SJCRH30 (cell line): ENCODE measurements around the gene IL10RB. TPM values are rescaled to one million over a fixed set of nuclear protein-coding genes. Genes with fewer than 3 reads are reported as not detected.
"Not testable (repeated sequence)": the region's sequence is repeated elsewhere in the genome, so short reads cannot be mapped to it uniquely, and the experiment has no call there.

Source experiments
- DNase-seq, 2 experiments: peaks; one replicate each; pipeline ENCODE4 v3.0.0-alpha.2; 2015 to 2020
- H3K27ac ChIP-seq: fragments of 250-450 bp; sonication (Bioruptor Pico); 2 replicates; pipeline ENCODE4 v1.5.1; 2020; ENCODE audit warnings: mild to moderate bottlenecking, moderate library complexity
- H3K27me3 ChIP-seq: fragments of 250-450 bp; sonication (Bioruptor Pico); 2 replicates; pipeline ENCODE4 v1.5.1; 2020; ENCODE audit warnings: mild to moderate bottlenecking, moderate library complexity
- H3K36me3 ChIP-seq: fragments of 250-450 bp; sonication (Bioruptor Pico); 2 replicates; pipeline ENCODE4 v1.5.1; 2020; ENCODE audit warnings: mild to moderate bottlenecking, moderate library complexity
- H3K4me1 ChIP-seq: fragments of 250-450 bp; sonication (Bioruptor Pico); 2 replicates; pipeline ENCODE4 v1.5.1; 2020; ENCODE audit warnings: mild to moderate bottlenecking, moderate library complexity
- H3K4me3 ChIP-seq: fragments of 250-450 bp; sonication (Bioruptor Pico); 2 replicates; pipeline ENCODE4 v1.5.1; 2020; ENCODE audit warnings: mild to moderate bottlenecking, moderate library complexity
- H3K9me3 ChIP-seq: fragments of 250-450 bp; sonication (Bioruptor Pico); replicated peaks from 2 replicates; pipeline ENCODE4 v1.5.1; 2020; ENCODE audit warnings: mild to moderate bottlenecking, moderate library complexity
- total RNA-seq: library from RNA; depleted of rRNA; stranded (reverse); fragments of >200 nt; shearing (Covaris generic); gene quantifications from 2 replicates; pipeline ENCODE4 v1.2.3, GENCODE V29; 2014; rRNA removed

IL10RB gene
- 7.0 and 8.8 TPM in 2 replicates for total RNA-seq

DNA sequence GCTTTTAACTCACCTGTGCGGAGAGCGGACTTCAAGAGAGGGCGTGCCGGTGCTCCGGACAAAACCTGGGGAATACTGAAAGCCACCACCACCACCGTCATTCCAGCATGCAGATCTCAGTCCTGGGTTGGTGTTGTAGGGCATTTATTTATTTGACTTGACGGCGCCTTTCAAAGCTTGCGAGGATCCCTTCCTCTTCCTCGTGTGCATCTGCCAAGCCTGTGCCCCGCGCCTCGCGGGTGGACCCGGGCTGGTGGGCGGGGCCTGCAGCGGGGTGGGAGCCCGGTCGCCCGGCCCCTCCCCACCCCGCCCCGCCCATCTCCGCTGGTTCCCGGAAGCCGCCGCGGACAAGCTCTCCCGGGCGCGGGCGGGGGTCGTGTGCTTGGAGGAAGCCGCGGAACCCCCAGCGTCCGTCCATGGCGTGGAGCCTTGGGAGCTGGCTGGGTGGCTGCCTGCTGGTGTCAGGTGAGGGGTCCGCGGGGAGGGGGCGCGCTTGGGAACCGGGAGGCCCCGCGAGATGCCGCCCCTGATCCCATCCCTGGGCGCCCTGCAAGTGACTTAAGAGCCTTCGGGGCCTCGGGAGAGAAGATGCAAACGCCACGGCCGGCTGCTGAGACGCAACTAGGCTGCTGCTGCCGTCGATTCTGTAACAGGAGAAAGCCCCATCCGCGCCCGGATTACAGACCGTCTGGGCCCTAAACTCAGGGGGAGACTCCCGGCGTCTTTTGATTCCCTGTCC is at the start of gene IL10RB:
TSS of gene IL10RB (plus strand) at position 318 of the 739 bp plus-strand sequence. CDS start at position 417, 99 bp downstream.
- Histone ChIP-seq H3K4me3 (peak within 1 kb of the TSS; percentile 79), H3K36me3 (peaks cover 3% of the 10 kb centered on the region), H3K9me3 (no peaks in the 10 kb centered on the region), H3K27ac (peak within 1 kb of the TSS; percentile 52), H3K27me3 (no peaks in the 10 kb centered on the region), H3K4me1 (peaks cover 14% of the 10 kb centered on the region)
- peak; percentile 62 to 76 for DNase-seq

DNA sequence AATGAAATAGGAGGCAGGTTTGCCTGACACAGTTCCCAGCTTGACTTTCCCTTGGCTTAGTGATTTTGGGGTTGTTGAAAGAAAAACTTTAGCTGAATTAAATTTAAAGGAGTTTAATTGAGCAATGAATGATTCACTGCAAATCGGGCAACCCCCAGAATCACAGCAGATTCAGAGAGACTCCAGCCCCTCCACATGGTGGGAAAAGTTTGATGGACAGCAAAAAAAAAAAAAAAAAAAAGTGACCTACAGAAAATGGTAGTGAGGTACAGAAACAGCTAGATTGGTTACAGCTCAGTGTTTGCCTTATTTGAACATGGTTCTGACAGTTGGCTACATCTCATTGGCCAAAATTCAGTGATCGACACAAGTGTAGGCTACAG is 49.0 kb upstream of the IL10RB start:
- H3K27me3 ChIP-seq = no peaks in the 10 kb centered on the region
- peaks cover 37% of the 10 kb centered on the region for H3K4me1 ChIP-seq
- no peaks in the 10 kb centered on the region for H3K9me3 ChIP-seq
- no peak overlapping the region for H3K27ac ChIP-seq
- no peaks in the 10 kb centered on the region for H3K36me3 ChIP-seq
- no peak overlapping the region for H3K4me3 ChIP-seq
- DNase-seq = no peak

DNA sequence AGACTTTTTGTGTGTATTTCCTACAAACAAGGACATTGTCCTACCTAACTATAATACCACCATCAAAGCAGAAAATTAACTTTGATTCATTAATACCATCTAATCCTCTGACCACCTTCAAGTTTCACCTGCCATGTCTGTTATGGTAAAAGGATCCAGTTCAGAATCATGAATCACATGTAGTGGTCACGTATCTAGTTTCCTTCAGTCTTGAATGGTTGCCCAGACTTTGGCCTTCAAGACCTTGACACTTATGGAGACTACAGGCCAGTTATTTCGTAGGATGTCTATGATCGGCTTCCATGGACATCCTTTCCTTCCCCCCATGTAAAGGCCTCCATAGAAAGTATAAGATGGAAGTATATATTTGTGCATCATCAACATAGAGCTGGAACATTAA is 46.9 kb upstream of the IL10RB start:
- DNase-seq = no peak
- Histone ChIP-seq H3K9me3 (no peaks in the 10 kb centered on the region), H3K27ac (no peak overlapping the region), H3K27me3 (no peaks in the 10 kb centered on the region), H3K4me1 (peaks cover 26% of the 10 kb centered on the region), H3K36me3 (no peaks in the 10 kb centered on the region), H3K4me3 (no peak overlapping the region)

DNA sequence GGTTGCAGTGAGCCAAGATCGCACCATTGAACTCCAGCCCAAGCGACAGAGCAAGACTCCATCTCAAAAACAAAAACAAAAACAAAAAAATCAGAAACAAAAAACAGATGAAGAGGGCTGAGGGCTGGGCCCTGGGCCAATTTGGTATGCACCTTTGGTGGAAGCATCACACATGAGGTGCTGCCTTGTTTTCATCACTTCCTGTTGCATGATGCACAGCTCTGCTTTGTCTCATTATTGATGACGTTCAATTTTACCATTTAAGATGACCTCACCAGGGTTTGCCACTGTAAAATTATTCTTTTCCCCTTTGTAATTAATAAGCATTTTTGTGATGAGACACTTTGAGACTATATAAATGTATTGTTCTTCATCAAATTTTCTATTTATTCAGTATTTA is 46.2 kb upstream of the IL10RB start:
- H3K36me3 ChIP-seq = no peaks in the 10 kb centered on the region
- H3K4me1 ChIP-seq = peaks cover 26% of the 10 kb centered on the region
- DNase-seq = no peak
- H3K27me3 ChIP-seq = no peaks in the 10 kb centered on the region
- H3K9me3 ChIP-seq = no peaks in the 10 kb centered on the region
- no peak overlapping the region for H3K27ac ChIP-seq
- H3K4me3 ChIP-seq = no peak overlapping the region

DNA sequence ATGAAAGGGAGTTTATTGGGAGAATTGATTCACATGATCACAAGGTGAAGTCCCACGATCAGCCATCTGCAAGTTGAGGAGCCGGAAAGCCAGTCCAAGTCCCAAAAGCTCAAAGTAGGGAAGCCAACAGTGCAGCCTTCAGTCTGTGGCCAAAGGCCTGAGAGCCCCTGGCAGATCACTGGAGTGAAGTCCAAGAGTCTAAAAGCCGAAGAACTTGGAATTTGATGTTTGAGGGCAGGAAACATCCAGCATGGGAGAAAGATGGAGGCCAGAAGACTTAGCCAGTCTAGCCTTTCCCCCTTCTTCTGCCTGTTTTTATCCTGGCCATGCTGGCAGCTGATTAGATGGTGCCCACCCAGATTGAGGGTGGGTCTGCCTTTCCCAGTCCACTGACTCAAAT is 40.8 kb upstream of the IL10RB start:
- DNase-seq, H3K27ac ChIP-seq, H3K36me3 ChIP-seq, H3K27me3 ChIP-seq, H3K9me3 ChIP-seq, H3K4me3 ChIP-seq: not testable (repeated sequence)
- peaks cover 27% of the 10 kb centered on the region for H3K4me1 ChIP-seq

DNA sequence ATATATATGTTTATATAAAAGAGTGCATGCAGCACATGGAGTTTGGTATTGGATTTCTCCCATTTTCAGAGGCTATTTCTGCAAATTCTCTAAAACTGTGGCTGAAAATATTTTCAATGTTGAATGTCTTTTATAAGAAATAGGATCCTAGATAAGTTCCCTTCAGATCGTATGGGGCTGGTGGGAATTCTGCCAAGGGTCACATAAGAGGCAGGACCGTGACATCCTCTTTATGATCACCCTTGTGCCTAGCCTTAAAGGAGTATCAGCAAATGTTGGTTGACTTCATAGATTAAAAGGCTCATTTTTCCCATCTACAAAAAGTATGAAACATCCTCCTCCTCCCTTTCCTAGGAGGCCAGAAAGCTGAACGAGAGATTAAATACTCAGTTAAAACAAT is 37.7 kb upstream of the IL10RB start:
- H3K9me3 ChIP-seq = no peaks in the 10 kb centered on the region
- no peaks in the 10 kb centered on the region for H3K27me3 ChIP-seq
- peaks cover 3% of the 10 kb centered on the region; the same call in 1 of the 2 replicates for H3K36me3 ChIP-seq
- H3K4me3 ChIP-seq = peak overlapping the region; percentile 99; the same call in 1 of the 2 replicates
- peak overlapping the region; percentile 90 for H3K27ac ChIP-seq
- peaks cover 32% of the 10 kb centered on the region for H3K4me1 ChIP-seq
- peak; percentile 52 to 71 for DNase-seq

DNA sequence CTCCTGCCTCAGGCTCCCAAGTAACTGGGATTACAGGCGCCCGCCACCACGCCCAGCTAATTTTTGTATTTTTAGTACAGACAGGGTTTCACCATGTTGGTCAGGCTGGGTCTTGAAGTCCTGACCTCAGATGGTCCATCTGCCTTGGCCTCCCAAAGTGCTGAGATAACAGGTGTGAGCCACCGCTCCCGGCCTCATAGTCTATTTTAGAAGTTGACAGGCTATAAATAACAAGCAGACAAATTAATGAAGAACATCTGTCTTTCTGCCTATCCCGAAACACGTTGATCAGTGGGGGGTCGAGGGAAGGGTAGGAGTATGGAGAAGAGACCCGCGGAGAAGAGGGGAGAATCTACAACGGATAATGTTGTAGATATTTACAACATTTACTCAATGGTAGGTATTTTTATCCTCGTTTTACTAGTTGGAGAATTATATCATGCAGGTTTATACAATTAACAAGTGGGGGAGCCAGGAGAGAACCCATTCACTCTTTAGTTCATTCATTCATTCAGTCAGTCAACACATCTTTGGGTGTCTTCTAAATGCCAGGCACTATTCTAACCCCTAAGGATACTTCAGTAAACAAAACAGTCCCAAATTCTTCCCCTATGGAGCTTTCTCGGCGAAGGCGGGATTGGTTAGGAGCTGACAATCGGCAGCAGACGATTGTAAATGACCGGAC is 36.9 kb upstream of the IL10RB start:
- H3K27ac ChIP-seq = peak overlapping the region; percentile 90

DNA sequence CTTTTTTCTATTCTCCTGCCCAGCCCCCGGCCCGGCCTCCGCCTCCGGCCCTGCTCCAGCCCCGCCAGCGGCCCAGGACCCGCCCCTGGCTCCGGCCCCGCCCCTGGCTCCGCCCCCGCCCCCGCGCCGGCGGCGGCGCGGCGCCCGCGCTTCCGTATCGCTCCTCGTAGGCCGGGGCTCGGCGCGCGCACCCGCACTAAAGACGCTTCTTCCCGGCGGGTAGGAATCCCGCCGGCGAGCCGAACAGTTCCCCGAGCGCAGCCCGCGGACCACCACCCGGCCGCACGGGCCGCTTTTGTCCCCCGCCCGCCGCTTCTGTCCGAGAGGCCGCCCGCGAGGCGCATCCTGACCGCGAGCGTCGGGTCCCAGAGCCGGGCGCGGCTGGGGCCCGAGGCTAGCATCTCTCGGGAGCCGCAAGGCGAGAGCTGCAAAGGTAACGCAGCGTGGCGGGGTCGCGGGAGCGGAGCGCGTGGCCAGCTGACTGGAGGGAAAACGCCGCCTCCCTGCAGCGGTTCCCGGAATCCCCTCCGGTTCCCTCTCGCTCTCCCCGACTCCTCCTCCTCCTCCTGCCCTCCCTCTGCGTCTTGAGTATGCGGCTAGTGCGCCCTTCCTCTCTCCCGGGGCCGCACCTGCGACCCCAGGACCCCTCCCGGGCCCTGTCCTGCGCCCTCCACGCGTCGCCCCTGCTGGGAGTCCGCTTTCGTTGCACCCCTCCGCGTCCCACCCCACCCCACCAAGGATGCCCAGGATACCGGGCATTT is 36.2 kb upstream of the IL10RB start, which contains the start of gene IFNAR2:
TSS of gene IFNAR2 (plus strand) at position 155 of the 761 bp plus-strand sequence. CDS start 11,985 bp downstream, outside the sequence.
- DNase-seq = peak; percentile 88
- Histone ChIP-seq H3K9me3 (no peaks in the 10 kb centered on the region), H3K36me3 (peaks cover 3% of the 10 kb centered on the region), H3K27me3 (no peaks in the 10 kb centered on the region), H3K4me3 (peak within 1 kb of the TSS; percentile 99), H3K27ac (peak within 1 kb of the TSS; percentile 90), H3K4me1 (peaks cover 32% of the 10 kb centered on the region)

More for the DNA sequence above, 36.9 kb upstream of the IL10RB start:
- Histone ChIP-seq H3K4me1 (peaks cover 32% of the 10 kb centered on the region), H3K4me3 (peak overlapping the region; percentile 99), H3K27me3 (no peaks in the 10 kb centered on the region), H3K36me3 (peaks cover 3% of the 10 kb centered on the region), H3K9me3 (no peaks in the 10 kb centered on the region)
- DNase-seq = peak; percentile 63 to 73

DNA sequence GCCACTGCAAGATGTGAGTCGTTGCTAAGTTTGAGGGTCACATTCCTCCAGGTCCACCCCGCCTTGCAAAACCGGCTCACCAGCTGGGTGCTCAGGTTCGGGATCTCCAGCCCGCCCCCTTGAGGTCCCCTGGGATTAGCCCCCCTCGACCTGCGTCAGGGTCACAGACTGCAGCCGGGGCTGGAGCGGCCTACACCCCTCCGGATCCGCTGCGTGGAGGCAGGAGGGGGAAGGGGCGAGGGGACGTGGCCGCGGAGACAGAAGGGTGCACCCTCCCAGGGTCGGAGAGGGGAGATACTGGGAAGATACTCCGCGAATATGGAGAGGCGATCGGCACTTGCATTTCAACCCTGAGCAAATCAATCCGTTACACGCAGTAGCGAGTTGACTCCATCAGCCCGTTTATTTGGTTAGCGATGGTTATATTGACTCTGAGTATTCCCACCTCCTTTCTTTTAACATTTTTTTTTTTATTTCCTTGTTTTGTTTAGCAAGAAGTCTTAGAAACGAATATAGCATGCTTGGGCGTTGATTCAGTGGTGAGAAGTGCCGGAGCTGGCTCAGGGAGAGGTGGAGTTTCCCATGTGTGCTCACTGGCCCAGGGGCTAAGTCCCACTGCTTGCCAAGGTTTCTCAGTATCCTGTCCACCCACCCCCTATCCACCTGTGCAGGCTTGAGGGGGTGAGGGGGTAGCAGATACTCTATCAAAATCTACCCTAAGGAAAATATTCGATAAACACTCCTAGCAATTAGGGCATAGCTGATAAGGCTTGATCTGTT is 35.4 kb upstream of the IL10RB start:
- Histone ChIP-seq H3K36me3 (peaks cover 3% of the 10 kb centered on the region), H3K4me3 (peak overlapping the region; percentile 99), H3K9me3 (no peaks in the 10 kb centered on the region), H3K27ac (peak overlapping the region; percentile 90), H3K4me1 (peaks cover 32% of the 10 kb centered on the region), H3K27me3 (no peaks in the 10 kb centered on the region)
- DNase-seq = peak; percentile 57

DNA sequence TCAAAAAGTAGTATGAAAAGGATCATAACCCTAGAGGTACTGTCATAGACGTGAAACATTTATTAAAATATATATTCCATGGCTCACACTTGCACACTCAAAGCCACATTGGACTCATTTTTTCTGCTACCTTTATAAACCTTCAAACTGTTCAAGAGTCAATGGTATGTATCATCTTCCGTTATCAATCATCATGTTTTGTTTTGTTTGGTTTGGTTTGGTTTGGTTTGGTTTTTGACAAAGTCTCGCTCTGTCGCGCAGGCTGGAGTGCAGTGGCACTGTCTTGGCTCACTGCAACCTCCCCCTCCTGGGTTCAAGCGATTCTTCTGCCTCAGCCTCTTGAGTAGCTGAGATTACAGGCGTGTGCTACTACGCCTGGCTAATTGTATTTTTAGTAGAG is 34.6 kb upstream of the IL10RB start:
- no peak overlapping the region for H3K27ac ChIP-seq
- H3K9me3 ChIP-seq = no peaks in the 10 kb centered on the region
- no peak overlapping the region for H3K4me3 ChIP-seq
- no peak for DNase-seq
- H3K36me3 ChIP-seq = peaks cover 3% of the 10 kb centered on the region
- H3K27me3 ChIP-seq = no peaks in the 10 kb centered on the region
- H3K4me1 ChIP-seq = peaks cover 32% of the 10 kb centered on the region

DNA sequence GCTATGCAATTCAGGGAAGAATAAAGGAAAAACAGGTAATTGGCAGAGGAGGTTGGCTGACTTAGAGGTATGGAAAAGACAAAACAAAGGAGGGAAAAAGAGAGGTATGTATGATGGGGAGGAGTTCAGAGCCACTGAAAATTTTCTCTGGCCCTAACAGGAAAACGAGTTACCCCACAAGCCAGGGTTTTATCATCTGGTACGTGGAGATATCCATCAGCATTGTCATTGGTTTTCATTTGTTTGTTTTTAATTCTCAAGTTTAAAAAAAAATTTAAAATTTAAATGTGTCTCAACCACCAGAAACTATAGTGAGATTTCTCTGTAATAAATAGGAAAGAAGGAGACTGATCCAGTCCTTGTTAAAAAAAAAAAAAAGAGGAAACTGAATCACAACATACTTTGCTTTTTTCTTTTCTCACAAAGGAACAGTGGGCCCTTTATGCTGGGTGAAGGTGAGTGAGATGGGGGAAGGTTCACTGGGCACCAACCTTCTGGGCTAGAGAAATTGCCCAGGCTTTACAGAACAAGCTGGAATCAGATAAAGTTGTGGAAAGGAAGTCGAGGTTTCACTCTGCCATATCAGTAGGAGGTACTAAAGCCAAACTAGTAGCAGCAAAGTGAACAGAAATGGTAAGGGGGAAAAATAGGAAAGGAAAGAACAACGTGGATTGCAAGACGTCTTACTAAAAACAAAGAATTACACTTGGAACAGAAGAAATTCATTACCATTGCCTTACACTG is 33.7 kb upstream of the IL10RB start:
- no peaks in the 10 kb centered on the region for H3K27me3 ChIP-seq
- peaks cover under 1% of the 10 kb centered on the region; the same call in 1 of the 2 replicates for H3K9me3 ChIP-seq
- H3K36me3 ChIP-seq = peaks cover 4% of the 10 kb centered on the region
- H3K4me1 ChIP-seq = peaks cover 27% of the 10 kb centered on the region
- no peak for DNase-seq
- H3K4me3 ChIP-seq = no peak overlapping the region
- no peak overlapping the region for H3K27ac ChIP-seq

DNA sequence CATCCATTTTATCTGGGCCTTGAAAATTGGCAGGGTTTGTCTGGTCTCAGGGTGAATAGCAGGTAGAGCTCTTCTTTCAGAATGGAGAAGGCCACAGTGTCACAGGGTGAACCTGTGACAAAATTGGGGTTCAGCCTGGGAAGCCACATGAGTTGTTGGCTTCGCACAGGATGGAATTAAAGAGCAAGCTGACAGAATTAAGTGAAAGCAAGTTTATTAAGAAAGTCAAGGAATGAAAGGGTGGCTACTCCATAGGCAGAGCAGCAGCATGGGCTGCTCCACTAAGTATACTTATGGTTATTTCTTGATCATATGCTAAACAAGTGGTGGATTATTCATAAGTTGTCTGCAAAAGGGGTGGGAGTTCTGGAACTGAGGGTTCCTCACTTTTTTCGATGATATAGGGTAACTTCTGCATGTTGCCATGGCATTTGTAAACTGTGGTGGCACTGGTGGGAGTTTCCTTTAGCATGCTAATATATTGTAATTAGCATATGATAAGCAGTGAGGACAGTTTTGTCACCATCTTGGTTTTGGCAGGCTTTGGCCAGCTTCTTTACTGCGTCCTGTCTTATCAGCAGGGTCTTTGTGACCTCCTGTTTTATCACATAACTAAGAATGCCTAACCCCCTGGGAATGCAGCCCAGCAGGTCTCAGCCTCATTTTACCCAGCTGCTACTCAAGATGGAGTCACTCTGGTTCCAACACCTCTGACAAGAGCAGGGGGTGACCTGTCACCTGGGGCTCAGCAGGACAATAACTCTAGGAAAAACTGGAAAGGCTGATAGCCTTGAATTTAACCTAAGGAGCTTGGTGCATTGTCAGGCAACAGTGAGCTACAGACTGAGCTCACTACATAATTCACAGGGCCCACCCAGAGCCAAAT is 31.3 kb upstream of the IL10RB start:
- no peak for DNase-seq
- Histone ChIP-seq H3K27me3 (no peaks in the 10 kb centered on the region), H3K4me3 (no peak overlapping the region), H3K4me1 (peaks cover 15% of the 10 kb centered on the region; the same call in 1 of the 2 replicates), H3K9me3 (peaks cover 6% of the 10 kb centered on the region; the same call in 1 of the 2 replicates), H3K27ac (no peak overlapping the region), H3K36me3 (peaks cover 10% of the 10 kb centered on the region)
